GM19397 (cell line): ENCODE results near the gene TBCK.
"Not testable (repeated sequence)": the region's sequence is repeated elsewhere in the genome, so short reads cannot be mapped to it uniquely, and the experiment has no call there.

Experiments
- ATAC-seq: cut with Tn5 transposase; IDR thresholded peaks from one replicate; pipeline ENCODE4 v1.9.1; 2021; ENCODE audit warnings: mild to moderate bottlenecking, moderate library complexity; ENCODE audit not compliant: unreplicated experiment

TBCK gene

DNA sequence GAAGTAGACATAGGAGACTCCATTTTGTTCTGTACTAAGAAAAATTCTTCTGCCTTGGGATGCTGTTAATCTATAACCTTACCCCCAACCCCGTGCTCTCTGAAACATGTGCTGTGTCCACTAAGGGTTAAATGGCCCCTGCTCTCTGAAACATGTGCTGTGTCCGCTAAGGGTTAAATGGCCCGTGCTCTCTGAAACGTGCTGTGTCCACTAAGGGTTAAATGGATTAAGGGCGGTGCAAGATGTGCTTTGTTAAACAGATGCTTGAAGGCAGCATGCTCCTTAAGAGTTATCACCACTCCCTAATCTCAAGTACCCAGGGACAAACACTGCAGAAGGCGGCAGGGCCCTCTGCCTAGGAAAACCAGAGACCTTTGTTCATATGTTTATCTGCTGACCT is 5.8 kb upstream of the TBCK start:
- ATAC-seq = not testable (repeated sequence)

- not testable (repeated sequence) for ATAC-seq
These were observed 5.2 kb upstream of the TBCK start for GRCh38 chr4:106321168-106321567.

DNA sequence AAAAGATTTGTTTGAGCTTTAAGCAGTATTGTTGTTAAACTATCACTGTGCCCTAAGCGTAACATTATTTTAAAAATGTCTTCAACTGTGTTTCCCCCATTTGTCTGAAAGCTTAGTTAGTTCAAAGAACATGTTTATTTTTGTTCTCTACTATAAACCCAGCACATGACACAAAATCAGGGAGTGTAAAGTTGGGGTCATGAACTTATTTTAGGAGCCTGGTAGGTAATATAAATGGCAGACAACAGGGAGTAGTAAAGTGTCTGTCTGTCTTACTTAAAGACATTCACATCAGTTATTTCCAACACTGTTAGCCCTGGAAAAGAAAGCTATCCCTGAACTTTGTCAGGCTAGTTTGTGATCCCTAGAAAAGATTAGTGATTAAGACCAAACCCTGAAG is 4.2 kb upstream of the TBCK start:
- no peak for ATAC-seq

GRCh38 chr4:106318511-106318910 is 2.5 kb upstream of the TBCK start:
- no peak for ATAC-seq

GRCh38 chr4:106317815-106318214 is 1.8 kb upstream of the TBCK start:
- no peak for ATAC-seq

DNA sequence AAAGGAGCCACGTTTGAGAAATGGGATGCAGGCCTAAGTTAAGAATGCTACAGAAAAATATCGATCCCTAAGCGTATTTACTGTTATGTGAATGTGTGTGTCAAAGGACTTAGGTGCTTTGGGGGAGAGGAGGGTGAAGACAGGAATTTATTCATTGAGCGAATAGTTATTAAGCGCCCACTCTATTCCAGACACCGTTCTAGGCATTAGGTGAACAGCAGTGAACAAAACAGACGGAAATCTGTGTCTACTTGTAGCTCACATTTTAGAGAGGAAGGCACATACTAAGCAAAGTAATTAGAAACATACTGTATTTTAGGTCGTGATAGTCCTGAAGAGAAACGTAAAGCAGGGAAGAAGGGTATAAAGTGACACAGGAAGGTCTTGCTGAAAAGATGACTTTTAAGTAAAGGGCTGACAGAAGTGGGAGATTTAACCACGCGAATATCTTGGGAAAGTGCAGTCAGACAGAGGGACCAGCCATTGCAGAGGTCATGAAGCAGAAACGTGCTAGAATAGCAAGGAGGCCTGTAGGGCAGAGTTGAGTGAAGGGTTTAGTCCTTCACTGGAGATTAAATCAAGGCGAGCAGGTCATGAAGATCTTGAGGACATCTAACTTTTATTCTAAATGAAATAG is 882 bp upstream of the TBCK start:
- peak; percentile 1 for ATAC-seq

GRCh38 chr4:106315476-106315967 is 487 bp downstream of the TBCK start:
- ATAC-seq = peak; percentile 22

DNA sequence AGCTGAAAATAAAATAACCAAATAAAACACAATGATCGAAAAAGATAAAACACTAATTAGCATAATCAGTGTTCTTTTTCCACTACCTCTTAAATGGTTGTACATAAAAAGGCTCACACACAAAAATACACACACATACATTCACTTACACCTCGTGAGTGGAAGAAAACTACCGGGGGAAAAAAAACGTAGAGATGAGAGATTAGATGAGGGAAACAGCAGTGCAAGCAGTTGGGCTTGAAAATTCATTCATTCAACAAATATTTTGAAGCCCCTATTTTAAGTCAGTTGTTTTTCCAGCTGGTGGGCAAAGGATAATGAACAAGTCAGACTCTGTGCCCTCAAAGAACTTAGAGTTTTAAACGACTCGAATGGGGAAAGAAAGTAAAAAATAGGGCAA is 1.0 kb downstream of the TBCK start:
- no peak for ATAC-seq

DNA sequence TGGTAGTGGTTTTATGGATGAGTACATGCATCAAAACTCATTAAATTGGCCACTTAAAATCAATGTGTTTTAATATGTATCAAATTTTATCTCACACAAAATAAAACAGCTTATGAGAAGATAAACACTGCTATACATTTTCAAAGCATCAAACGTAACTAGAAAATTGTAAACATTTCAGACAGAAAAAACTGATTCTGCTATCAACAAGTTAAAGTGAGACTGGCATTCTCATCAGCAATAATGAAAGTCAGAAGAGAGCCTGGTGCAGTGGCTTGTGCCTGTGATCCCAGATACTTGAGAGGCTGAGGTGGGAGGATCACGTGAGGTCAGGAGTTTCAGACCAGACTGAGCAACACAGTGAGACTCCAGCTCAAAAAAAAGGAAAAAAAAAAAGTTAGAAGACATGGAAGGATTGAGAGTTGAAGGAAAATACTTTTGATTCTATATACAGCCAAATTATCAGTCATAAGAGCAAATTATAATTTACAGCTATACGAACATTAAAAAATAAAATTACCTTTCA is 2.9 kb downstream of the TBCK start:
- no peak for ATAC-seq

- no peak for ATAC-seq
These were observed 3.6 kb downstream of the TBCK start for GRCh38 chr4:106312377-106312776.

DNA sequence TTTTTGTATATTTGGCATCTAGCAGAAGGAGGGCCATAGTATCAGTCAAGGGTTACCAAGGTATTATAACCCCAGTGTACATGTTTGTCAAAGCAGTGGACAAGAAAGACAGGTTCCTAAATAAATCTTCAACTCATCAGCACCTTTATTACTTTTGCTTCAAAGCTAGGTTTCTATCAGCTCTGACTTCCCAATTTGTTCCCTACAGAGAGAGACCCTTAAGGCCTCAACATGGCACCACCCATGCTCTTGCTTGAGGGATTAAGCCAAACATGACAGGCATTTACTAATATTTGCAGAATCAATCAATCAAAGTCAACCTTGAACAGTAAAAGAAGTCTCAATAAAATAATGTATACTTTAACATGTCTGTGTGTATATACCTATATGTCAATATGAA is 9.4 kb downstream of the TBCK start:
- ATAC-seq = no peak

DNA sequence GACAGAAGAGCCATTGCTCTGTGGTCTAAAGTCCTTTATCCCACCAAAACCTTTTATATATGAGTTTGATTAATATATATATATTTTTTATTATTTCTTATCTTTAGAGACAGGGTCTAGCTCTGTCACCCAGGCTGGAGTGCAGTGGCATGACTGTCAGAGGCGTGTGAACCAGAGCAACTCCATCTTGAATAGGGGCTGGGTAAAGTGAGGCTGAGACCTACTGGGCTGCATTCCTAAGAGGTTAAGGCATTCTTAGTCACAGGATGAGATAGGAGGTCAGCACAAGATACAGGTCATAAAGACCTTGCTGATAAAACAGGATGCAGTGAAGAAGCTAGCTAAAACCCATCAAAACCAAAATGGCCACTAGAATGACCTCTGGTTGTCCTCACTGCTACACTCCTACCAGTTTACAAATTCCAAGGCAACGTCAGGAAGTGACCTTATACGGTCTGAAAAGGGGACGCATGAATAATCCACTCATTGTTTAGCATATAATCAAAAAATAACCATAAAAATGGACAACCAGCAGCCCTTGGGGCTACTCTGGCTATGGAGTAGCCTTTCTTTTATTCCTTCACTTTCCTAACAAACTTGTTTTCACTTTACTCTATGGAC is 10.5 kb downstream of the TBCK start:
- ATAC-seq = no peak

- ATAC-seq = no peak
These were observed 11.4 kb downstream of the TBCK start for GRCh38 chr4:106304632-106305031.

GRCh38 chr4:106303548-106304281 is 12.3 kb downstream of the TBCK start:
- ATAC-seq = no peak

- no peak for ATAC-seq
These were observed 14.0 kb downstream of the TBCK start for GRCh38 chr4:106302062-106302438.

- no peak for ATAC-seq
These were observed 14.5 kb downstream of the TBCK start for GRCh38 chr4:106301393-106302061.

- no peak for ATAC-seq
These were observed 16.0 kb downstream of the TBCK start for GRCh38 chr4:106299977-106300376.

- ATAC-seq = no peak
These were observed 18.6 kb downstream of the TBCK start for GRCh38 chr4:106297245-106298035.

DNA sequence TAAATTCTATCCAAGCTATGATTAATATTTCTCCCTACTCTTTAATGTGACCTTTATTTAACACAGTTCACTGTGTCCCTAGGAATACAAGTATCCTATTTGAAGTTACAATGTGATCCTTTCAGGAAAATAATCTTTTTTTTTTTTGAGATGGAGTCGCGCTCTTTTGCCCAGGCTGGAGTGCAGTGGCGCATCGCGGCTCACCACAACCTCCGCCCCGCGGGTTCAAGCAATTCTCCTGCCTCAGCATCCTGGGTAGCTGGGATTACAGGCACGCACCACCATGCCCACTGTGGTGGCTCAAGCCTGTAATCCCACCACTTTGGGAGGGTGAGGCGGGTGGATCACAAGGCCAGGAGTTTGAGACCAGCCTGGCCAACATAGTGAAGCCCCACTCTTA is 21.9 kb downstream of the TBCK start:
- no peak for ATAC-seq

DNA sequence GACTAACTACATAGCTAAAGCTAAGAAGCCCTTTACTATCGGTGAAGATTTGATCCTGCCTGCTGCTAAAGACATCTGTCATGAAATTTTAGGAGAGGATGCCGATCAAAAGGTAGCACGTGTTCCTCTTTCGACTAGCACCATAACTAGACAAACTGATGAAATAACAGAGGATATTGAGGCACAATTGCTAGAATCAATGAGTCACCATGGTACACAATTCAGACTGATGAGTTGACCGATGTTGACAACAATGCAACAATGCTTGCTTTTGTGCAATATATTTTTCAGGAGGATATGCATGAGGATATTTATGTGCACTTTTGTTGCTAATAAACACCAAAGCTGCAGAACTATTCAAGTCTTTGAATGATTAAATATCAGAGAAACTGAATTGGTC is 24.3 kb downstream of the TBCK start:
- ATAC-seq = no peak

- no peak for ATAC-seq
These were observed 26.3 kb downstream of the TBCK start for GRCh38 chr4:106289737-106290136.
